ENCODE data around the gene RBL1.
"Not testable (repeated sequence)": the region's sequence is repeated elsewhere in the genome, so short reads cannot be mapped to it uniquely, and the experiment has no call there.

The RBL1 gene

DNA sequence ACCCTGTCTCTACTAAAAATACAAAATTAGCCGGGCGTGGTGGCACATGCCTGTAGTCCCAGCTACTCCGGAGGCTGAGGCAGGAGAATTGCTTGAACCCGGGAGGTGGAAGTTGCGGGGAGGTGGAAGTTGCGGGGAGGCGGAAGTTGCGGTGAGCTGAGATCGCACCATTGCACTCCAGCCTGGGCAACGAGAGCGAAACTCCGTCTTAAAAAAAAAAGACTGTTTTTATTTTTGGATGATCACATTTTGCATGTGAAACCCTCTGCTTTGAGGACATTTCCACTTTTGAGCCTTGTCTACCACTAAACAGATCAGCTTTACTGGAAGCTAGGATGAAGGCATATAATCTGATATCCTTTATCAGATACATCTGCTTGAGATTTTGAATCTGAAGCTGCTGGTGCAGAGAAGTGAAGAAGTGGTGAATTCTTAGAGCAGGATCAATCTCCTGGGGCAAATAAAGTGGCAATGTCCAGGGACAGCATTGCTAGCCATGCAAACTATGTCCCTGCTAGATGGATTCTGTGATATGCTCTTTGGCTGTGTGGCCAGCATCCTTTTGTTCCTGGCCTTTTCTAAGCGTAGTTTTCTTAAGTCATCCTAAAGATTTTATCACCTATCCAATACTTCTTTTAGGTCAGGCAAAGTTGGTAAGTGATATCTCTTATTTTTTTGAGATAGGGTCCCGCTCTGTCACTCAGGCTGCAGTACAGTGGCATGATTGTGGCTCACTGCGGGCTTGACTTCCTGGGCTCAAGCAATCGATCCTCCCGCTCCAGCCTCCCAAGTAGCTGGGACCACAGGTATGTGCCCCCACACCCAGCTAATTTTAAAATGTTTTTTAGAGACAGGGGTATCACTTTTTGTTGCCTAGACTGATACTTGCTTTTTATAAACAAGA, 23.3 kb downstream of the RBL1 start:
- DNase-seq (ENCODE audit: low spot score), result no peak

DNA sequence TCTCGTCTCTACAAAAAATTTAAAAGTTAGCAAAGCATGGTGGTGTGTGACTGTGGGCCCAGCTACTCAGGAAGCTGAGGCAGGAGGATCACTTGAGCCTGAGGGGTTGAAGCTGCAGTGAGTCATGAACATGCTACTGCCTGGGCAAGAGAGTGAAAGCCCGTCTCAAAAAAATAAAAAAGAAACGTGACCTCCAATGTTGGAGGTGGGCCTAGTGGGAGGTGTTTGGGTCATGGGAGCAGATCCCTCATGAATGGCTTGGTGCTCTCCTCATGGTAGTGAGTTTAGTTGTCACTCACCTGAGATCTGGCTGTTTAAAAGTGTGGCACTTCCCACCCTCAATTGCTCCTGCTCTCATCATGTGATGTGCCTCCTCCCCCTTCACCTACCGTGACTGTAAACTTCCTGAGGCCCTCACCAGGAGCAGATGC, 24.3 kb downstream of the RBL1 start:
- no peak for DNase-seq (ENCODE audit: low spot score)

DNA sequence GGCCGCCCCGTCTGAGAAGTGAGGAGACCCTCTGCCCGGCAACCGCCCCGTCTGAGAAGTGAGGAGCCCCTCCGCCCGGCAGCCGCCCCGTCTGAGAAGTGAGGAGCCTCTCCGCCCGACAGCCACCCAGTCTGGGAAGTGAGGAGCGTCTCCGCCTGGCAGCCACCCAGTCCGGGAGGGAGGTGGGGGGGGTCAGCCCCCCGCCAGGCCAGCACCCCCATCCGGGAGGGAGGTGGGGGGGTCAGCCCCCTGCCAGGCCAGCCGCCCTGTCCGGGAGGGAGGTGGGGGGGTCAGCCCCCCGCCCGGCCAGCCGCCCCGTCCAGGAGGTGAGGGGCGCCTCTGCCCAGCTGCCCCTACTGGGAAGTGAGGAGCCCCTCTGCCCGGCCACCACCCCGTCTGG, 26.2 kb downstream of the RBL1 start:
- not testable (repeated sequence) for DNase-seq (ENCODE audit: low spot score)

DNA sequence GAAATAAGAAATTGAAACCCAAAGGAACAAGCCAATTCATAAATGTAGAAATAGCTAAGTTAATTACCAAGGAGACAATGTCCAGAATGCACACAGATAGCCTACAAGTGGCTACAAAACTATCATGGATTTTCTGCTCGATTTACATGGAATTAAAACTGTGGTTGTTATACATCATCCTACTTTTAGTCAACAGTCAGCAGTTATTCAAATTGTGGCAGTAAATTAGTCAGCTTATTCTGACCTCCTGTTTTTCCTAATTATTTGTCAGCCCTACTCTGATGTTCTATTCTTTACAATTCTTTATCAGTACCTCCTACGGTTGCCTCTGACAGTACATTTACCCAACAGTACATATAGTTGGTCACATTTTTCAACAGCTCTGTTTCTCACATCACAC, 29.6 kb downstream of the RBL1 start:
- no peak for DNase-seq (ENCODE audit: low spot score)

DNA sequence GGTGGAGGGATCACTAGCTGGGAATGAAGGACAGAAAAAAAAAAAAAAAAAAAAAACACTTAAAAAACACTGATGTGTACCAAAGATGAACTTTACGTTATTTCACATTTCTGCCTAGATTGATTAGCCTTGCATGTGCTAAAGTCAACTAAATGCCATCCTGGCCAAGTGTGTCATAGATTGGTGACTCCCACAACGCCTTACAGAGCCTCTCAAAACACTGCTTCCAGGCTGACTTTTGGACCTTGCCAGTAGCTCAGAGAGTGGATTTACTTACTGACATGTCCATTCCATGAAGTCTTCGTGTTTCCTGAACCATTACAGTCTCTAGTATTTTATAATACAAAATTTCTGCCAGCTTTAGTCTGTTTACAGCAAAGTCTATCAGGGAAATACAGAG, 40.5 kb downstream of the RBL1 start:
- DNase-seq (ENCODE audit: low spot score), result no peak

DNA sequence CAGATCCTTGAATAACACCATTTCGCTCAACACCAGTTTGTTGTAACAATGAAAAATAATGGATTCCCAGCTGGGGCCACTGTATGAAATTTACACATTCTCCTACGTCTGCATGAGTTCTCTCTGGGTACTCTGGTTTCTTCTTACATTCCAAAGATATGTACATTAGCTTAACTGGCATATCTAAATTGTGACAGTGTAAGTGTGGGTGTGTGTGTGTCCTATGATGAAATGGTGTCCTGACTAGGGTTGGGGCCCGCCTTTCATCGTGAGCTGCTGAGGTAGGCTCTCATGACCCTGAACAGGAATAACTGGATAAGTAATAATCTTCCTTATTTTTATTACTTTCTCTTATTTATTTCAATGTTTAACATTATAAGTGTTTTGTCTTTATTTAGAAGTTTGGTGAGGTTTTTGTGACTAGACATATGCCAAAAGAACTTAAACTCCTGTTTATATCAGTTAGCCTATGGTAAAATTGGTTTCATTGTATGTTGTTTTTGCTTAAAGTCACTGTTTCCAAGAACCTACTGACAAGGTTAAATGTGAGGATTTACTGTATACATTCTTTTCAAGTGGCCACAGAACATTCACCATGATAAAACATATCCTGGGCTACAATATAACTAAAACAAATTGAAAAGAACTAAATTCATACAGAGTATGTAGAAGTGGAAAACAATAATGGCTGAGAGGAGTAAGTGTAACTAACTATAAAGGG, 42.4 kb downstream of the RBL1 start:
- no peak for DNase-seq (ENCODE audit: low spot score)

DNA sequence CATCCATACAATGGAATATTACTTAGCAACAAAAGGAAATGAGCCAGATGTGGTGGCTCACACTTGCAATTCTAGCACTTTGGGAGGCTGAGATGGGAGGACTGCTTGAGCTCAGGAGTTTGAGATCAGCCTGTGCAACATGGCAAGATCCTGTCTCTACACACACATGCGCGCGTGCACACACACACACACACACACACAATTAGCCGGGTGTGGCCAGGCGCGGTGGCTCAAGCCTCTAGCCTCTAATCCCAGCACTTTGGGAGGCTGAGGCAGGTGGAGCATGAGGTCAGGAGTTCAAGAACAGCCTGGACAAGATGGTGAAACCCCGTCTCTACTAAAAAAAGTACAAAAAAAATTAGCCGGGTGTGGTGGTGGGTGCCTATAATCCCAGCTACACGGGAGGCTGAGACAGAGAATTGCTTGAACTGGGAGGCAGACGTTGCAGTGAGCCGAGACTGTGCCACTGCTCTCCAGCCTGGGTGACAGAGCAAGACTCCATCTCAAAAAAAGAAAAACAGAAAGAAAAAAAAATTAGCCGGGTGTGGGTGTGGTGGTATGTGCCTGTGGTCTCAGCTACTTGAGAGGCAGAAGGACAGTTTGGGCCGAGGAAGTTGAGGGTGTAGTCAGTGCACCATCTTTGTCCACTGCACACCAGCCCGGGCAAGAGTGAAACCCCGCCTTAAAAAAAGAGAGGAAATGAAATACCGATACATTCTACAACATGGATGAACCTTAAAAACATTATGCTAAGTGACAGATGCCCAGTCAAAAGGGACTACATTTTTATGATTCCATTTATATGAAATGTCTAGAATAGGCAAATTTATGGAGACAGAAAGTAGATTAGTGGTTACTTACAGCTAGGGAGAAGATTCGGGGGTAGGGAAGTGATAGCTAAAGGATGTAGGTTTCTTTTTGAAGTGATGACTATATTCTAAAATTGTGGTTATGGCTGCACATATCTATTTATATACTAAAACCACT, 52.5 kb downstream of the RBL1 start:
- DNase-seq (ENCODE audit: low spot score), result no peak

DNA sequence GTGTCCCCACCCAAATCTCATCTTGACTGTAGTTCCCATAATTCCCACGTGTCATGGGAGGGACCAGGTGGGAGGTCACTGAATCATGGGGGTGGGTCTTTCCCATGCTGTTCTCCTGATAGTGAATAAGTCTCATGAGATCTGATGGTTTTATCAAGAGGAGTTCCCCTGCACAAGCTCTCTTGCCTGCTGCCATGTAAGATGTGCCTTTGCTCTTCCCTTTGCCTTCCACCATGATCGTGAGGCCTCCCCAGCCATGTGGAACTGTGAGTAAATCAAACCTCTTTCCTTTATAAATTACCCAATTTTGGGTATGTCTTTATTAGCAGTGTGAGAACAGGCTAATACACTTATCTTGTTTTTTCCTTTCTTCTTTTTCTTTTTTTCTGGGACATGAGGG, 56.4 kb downstream of the RBL1 start:
- DNase-seq (ENCODE audit: low spot score), result not testable (repeated sequence)

DNA sequence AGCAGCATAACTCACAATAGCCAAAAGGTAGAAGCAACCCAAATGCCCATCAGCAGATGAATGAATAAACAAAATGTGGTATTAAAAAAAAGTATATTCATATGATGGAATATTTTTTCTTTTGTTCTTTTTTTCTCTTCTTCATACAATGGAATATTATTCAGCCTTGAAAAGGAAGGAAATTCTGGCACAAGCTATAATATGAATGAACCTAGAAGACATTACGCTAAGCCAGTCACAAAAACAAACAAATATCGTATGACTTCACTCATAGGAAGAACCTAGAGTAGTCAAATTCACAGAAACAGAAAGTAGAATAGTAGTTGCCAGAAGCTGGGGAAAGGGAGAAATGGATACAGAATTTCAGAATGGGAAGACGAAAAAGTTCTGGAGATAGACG, 63.7 kb downstream of the RBL1 start:
- DNase-seq (ENCODE audit: low spot score), result no peak

DNA sequence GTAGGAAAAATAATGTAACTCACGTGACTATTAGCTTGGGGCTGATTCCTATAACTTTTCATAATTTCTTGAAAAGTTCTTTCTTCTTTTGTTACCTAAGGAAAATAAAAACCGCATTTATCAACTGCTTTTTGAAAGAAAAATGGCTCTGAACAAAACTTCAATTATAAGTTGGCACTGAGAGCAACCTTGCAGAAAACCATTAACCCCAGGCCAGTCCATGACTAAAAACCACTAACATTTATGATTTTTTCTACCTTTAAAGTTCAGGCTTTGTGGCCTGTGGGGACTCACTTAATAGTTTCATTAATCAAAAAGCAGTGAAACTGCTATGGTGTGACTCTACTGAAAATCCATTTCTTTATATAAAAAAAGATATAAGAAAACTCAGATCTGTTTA, 75.2 kb downstream of the RBL1 start:
- peak; percentile 36 for DNase-seq (ENCODE audit: low spot score)

DNA sequence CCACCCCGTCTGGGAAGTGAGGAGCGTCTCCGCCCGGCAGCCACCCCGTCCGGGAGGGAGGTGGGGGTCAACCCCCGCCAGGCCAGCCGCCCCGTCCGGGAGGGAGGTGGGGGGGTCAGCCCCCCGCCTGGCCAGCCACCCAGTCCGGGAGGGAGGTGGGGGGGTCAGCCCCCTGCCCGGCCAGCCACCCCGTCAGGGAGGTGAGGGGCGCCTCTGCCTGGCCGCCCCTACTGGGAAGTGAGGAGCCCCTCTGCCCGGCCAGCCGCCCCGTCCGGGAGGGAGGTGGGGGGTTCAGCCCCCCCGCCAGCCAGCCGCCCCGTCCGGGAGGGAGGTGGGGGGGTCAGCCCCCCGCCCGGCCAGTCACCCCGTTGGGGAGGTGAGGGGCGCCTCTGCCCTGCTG, 83.2 kb downstream of the RBL1 start:
- not testable (repeated sequence) for DNase-seq (ENCODE audit: low spot score)

DNA sequence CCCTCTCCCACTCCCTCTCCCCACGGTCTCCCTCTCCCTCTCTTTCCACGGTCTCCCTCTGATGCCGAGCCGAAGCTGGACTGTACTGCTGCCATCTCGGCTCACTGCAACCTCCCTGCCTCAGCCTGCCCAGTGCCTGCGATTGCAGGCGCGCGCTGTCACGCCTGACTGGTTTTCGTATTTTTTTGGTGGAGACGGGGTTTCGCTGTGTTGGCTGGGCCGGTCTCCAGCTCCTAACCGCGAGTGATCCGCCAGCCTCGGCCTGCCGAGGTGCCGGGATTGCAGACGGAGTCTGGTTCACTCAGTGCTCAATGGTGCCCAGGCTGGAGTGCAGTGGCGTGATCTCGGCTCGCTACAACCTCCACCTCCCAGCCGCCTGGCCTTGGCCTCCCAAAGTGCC, 83.9 kb downstream of the RBL1 start:
- not testable (repeated sequence) for DNase-seq (ENCODE audit: low spot score)

DNA sequence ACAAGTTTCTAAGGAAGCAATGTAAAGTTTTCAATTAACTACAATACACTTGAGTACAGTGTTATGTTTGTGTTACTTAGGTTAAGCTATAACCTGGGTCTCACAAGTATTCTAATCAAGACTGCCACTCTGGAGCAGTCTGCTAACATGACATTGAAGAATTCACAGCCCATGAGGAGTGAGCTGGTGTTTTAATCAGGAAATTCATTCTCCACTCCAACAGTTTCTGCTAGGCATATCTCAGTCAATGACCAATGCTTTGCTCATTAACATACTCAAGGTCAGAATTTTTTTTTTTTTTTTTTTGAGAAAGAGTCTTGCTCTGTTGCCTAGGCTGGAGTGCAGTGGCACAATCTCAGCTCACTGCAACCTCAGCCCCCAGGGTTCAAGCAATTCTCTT, 84.7 kb downstream of the RBL1 start:
- DNase-seq (ENCODE audit: low spot score), result no peak

DNA sequence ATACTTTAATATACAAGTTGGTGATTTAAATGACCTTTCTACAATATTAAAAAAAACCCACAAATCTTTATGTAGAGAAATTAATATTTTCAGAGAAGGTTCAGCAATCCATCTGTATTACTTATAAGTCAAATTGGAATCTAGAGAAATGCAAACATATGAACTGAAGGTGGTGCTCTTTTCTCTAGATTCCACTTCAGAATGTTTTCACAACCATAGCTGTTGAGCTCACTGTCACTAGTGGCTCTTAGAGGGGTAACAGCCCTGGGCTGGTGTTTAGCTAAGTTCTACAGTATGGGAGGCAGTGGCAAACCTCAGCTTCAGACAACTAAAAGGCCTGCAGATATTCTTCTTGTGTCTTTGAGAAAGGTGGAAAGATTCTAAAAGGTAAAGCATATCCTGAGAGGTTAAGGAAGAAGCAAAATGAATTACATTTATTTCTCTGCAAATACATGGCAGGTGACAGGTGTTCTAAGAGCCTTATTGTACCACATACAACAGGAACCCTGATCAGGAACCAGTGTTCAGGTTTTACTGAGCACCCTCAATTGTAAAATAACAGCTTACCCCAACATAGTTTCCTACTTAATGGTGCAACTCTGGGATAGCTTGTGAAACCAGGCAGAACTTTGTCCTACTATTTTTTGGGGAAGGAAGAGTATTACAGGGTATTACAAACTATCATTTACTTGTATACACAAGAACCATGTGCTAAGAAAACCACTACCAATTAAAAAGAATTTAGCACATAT, 87.7 kb downstream of the RBL1 start:
- DNase-seq (ENCODE audit: low spot score), result peak; percentile 29

DNA sequence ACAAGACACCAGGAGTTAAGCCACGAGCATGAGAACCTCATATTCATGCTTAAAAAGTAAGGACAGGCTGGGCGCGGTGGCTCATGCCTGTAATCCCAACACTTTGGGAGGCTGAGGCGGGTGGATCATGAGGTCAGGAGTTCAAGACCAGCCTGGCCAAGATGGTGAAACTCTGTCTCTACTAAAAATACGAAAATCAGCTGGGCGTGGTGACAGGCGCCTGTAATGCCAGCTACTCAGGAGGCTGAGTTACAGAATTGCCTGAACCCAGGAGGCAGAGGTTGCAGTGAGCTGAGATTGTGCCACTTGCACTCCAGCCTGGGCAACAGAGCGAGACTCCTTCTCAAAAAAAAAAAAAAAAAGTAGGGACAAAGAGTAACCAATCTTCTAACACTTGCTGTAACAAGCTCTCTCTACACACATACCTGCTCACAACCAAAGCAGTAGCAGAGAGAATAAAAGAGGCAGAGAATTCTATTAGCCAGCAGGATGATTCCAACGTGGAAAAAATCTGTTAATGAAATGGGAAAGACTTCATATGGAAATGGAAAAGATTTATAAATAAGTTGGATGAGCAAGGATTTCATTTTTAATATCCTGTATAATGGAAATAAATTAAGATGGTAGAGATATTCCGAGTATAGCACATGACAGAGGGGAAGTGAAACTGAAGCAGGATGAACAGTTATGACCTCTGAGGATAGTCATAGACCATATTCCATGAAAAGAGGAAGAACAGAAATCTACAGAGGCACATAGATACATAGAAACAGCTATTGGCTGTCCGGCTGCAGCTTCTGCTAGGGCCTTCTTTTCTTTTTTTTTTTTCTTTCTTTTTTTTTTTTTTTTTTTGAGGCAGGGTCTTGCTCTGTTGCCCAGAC, 90.5 kb downstream of the RBL1 start:
- not testable (repeated sequence) for DNase-seq (ENCODE audit: low spot score)

DNA sequence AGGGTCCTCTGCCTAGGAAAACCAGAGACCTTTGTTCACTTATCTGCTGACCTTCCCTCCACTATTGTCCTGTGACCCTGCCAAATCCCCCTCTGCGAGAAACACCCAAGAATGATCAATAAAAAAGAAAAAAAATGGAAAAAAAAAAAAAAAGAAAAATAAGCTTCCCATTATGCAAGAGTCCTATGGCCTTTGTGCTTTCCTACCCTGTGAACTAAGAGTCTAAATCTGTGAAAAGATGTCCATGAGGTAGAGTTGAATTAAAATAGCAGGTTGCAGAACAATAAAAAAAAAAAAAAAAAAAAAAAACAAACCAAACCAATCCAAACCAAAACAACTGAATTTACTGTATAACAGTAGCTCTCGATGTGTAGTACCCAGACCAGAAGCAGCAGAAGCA, 94.2 kb downstream of the RBL1 start:
- DNase-seq (ENCODE audit: low spot score), result not testable (repeated sequence)

DNA sequence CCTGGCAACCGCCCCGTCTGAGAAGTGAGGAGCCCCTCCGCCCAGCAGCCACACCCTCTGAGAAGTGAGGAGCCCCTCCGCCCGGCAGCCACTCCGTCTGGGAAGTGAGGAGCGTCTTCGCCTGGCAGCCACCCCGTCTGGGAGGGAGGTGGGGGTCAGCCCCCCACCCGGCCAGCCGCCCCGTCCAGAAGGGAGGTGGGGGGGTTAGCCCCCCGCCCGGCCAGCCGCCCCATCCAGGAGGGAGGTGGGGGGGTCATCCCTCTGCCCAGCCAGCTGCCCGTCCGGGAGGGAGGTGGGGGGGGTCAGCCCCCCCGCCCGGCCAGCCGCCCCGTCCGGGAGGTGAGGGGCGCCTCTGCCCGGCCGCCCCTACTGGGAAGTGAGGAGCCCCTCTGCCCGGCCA, 95.6 kb downstream of the RBL1 start:
- not testable (repeated sequence) for DNase-seq (ENCODE audit: low spot score)

DNA sequence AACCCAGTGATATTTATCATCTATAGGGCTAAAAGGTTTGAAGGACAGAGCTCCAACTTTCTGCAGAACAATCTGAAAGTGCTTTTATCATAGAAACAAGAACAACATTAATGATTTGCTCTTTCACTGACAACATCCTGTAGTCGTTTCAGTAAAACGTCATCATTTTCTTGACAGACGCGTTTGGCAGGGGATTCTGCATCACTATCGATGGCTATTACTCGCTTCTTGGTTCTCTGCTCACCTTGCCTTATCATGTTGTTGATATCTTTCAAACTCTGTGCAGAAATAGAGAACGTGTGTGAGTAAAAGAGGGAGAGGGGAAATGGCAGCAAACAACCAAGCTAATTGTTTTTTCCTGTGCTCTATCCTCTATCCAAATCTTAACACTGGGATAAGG, 97.1 kb downstream of the RBL1 start:
- DNase-seq (ENCODE audit: low spot score), result no peak

DNA sequence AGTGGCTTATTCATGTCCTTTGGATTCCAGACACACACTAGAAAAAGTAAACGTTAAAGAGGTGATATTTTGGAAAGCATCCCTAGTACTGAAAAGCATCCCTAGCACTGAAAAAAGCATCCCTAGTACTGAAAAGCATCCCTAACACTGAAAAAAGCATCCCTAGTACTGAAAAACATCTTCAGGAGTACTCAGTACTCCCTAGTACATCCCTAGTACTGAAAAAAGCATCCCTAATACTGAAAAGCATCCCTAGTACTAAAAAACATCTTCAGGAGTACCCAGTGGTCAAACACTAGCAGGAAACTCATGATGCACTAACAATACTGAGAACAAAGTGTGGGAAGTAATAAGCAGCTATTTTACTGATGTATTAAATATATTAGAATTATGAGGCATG, 98.7 kb downstream of the RBL1 start:
- DNase-seq (ENCODE audit: low spot score), result no peak

DNA sequence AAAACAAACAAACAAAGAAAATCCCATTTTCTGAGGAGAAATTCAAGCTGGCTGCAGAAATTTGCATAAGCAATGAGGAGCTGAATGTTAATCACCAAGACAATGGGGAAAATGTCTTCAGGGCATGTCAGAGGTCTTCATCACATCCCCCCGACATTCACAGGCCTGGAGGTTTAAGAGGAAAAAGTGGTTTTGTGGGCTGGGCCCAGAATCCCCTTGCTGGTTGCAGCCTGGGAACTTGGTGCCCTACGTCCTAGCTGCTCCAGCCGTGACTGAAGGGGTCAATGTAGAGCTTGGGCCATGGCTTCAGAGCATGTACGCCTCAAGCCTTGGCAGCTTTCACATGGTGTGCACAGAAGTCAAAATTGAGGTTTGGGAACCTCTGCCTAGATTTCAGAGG, 101.6 kb downstream of the RBL1 start:
- not testable (repeated sequence) for DNase-seq (ENCODE audit: low spot score)
